ELR (cell line): ENCODE measurements around the gene LYPD5.
"Not testable (repeated sequence)": the region's sequence is repeated elsewhere in the genome, so short reads cannot be mapped to it uniquely, and the experiment has no call there.

ENCODE experiments used
- DNase-seq: peaks from one replicate; pipeline ENCODE4 v3.0.0-alpha.2; 2015; ENCODE audit warnings: low read depth

The LYPD5 gene

GRCh38 chr19:43806401-43806800 lies 4.2 kb upstream of the LYPD5 start:
- DNase-seq, result not testable (repeated sequence)

- no peak for DNase-seq
Observed at GRCh38 chr19:43804432-43804831, 2.2 kb upstream of the LYPD5 start.

GRCh38 chr19:43799502-43800142 lies 2.6 kb downstream of the LYPD5 start:
- peak; percentile 28 for DNase-seq

- peak; percentile 35 for DNase-seq
Observed at GRCh38 chr19:43798546-43799409, 3.5 kb downstream of the LYPD5 start.

GRCh38 chr19:43798026-43798545 lies 4.2 kb downstream of the LYPD5 start:
- no peak for DNase-seq

- no peak for DNase-seq
Observed at GRCh38 chr19:43797556-43797955, 4.7 kb downstream of the LYPD5 start.

- DNase-seq, result no peak
Observed at GRCh38 chr19:43797118-43797517, 5.1 kb downstream of the LYPD5 start.

- DNase-seq, result no peak
Observed at GRCh38 chr19:43790587-43790986, 11.7 kb downstream of the LYPD5 start.

GRCh38 chr19:43789029-43789428 lies 13.2 kb downstream of the LYPD5 start:
- DNase-seq, result peak; percentile 56

GRCh38 chr19:43786665-43787064 lies 15.6 kb downstream of the LYPD5 start:
- no peak for DNase-seq

- peak; percentile 87 for DNase-seq
Observed at GRCh38 chr19:43784981-43785808, 17.1 kb downstream of the LYPD5 start.

- peak; percentile 93 for DNase-seq
Observed at GRCh38 chr19:43784241-43784980, 17.8 kb downstream of the LYPD5 start.

- DNase-seq, result no peak
Observed at GRCh38 chr19:43783636-43784035, 18.6 kb downstream of the LYPD5 start.

- DNase-seq, result no peak
Observed at GRCh38 chr19:43782689-43783231, 19.5 kb downstream of the LYPD5 start.

- no peak for DNase-seq
Observed at GRCh38 chr19:43782311-43782660, 20.0 kb downstream of the LYPD5 start.

- DNase-seq, result no peak
Observed at GRCh38 chr19:43781630-43782310, 20.5 kb downstream of the LYPD5 start.

- DNase-seq, result peak; percentile 76
Observed at GRCh38 chr19:43780706-43781525, 21.3 kb downstream of the LYPD5 start, which contains the start of gene KCNN4. Gene KCNN4, minus strand, starts transcription at chr19:43780973. Its CDS starts 112 bp downstream, at chr19:43780861.

- DNase-seq, result no peak
Observed at GRCh38 chr19:43779820-43780219, 22.4 kb downstream of the LYPD5 start.

- DNase-seq, result no peak
Observed at GRCh38 chr19:43779147-43779819, 23.0 kb downstream of the LYPD5 start.
